Prostate gland (tissue), 2 donors: ENCODE data around the gene RNF208.

Source experiments
- CTCF ChIP-seq, 4 experiments: fragments of 200-600 bp in 2 of 4; fragments of 450-650 bp in 2 of 4; sonication (generic) in 2 of 4; IDR thresholded peaks; 1 replicate in 3 of 4; 2 replicates in 1 of 4; pipeline ENCODE4 v1.5.1; 2016 to 2019; ENCODE audit warnings: antibody characterized with exemption in 4 of 4, mild to moderate bottlenecking in 2 of 4, moderate library complexity in 2 of 4
- POLR2A ChIP-seq: fragments of 450-650 bp; IDR thresholded peaks from one replicate; pipeline ENCODE4 v1.6.1; 2016; ENCODE audit warnings: antibody characterized with exemption, mild to moderate bottlenecking

- no peak for TF ChIP-seq CTCF (IDR thresholded peaks at IDR 0.05)
- no peak for TF ChIP-seq POLR2A
These were observed 31.9 kb upstream of the RNF208 start for GRCh38 chr9:137253717-137254623.
